Transverse colon (tissue), 4 donors: Measurements from ENCODE around the gene SMG6.
A peak's percentile ranks its signal among the peaks of the same experiment; 100 is the strongest.

ENCODE experiments used
- CTCF ChIP-seq, 5 experiments: fragments of 200-600 bp in 3 of 5; fragments of 450-650 bp in 2 of 5; sonication (generic) in 3 of 5; IDR thresholded peaks; 1 replicate in 2 of 5; 2 replicates in 3 of 5; pipeline ENCODE4 v1.5.1; 2016 to 2017; ENCODE audit warnings: antibody characterized with exemption in 5 of 5, inconsistent platforms in 3 of 5, mild to moderate bottlenecking in 2 of 5, moderate library complexity in 1 of 5
- EP300 ChIP-seq: sonication (generic); formaldehyde crosslinking; IDR thresholded peaks from one replicate; pipeline ENCODE4 v1.6.1; 2017; ENCODE audit warnings: antibody characterized with exemption, low read depth
- POLR2A ChIP-seq: fragments of 450-650 bp; IDR thresholded peaks from one replicate; pipeline ENCODE4 v1.6.1; 2016; ENCODE audit warnings: antibody characterized with exemption, mild to moderate bottlenecking, moderate library complexity
- POLR2AphosphoS5 ChIP-seq, 3 donors: sonication (generic); formaldehyde crosslinking; IDR thresholded peaks; one replicate each; pipeline ENCODE4 v1.6.1; 2016; ENCODE audit warnings: antibody characterized with exemption in 3 of 3

GRCh38 chr17:2244545-2245525 is 58.8 kb downstream of the SMG6 start:
- peak; percentile 95 to 97 (median 97) for TF ChIP-seq CTCF (IDR thresholded peaks at IDR 0.05)
- no peak for TF ChIP-seq EP300
- no peak for TF ChIP-seq POLR2A
- TF ChIP-seq POLR2AphosphoS5 (IDR thresholded peaks at IDR 0.05), result peak in 2 of 3 donors; percentile 42 to 53
